ENCODE results near the gene DHRS2.
"Not testable (repeated sequence)": the region's sequence is repeated elsewhere in the genome, so short reads cannot be mapped to it uniquely, and the experiment has no call there.

The DHRS2 gene

DNA sequence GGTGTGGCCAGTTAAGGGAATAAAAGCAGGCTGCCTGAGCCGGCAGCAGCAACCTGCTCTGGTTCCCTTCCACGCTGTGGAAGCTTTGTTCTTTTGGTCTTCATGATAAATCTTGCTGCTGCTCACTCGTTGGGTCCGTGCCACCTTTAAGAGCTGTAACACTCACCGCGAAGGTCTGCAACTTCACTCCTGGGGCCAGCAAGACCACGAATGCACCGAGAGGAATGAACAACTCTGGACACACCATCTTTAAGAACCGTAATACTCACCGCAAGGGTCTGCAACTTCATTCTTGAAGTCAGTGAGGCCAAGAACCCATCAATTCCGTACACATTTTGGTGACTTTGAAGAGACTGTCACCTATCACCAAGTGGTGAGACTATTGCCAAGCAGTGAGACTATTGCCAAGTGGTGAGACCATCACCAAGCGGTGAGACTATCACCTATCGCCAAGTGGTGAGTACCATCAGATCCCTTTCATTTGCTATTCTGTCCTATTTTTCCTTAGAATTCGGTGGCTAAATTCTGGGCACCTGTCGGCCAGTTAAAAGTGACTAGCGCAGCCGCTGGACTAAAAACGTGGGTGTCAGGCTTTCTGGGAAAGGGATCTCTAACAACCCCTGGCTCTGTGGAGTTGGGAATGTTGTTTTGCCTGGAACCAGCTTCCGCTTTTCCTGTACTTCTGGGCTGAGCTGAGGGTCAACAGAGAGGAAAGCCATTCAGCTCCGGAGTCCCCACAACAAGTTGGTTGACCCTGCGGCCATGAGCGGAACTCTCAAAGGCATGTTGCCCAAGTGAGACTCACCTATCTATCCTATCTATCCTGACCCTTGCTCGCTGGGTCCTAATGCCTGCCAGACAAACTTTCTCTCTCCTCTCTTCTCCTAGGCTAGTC is at the start of gene DHRS2:
Gene DHRS2 (plus strand): TSS at position 48 of the 895 bp plus-strand sequence. CDS start 2,501 bp downstream, outside the sequence.
- no peak for DNase-seq (ENCODE audit: low read depth)

DNA sequence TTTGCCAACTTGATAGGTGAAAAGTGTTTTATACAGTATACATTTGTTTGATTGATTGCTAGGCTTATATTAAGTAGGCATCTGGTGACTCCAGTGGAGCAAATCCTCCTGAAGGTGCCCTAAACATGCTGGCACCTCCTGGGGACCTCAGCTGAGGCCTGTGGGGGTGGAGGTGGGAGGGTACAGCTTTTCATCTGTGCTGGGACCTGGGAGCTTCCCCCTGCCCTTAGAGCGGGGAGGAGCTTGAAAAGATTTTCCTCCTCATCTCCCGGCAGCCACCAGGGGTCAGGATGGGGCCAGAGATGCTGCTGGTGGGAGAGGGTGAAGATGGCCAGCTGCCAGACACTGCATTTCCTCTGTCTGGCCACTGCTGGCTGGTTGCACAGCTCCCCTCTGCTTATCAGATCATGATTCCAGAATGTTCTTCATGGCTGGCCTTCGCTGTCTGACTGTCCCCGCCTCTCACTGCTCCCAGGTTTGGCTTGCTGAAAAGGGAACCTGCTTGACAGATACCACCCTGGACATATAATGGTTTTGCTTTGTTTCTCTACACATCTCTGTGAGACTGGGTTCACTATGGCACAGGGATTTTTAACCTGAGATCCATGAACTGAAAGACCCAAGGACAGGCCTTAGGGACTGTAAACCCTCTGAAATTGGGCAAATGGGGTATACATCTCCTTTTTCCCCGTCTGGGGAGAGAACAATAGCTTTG is 47.1 kb upstream of the DHRS2 start:
- DNase-seq (ENCODE audit: low read depth): peak; percentile 44

DNA sequence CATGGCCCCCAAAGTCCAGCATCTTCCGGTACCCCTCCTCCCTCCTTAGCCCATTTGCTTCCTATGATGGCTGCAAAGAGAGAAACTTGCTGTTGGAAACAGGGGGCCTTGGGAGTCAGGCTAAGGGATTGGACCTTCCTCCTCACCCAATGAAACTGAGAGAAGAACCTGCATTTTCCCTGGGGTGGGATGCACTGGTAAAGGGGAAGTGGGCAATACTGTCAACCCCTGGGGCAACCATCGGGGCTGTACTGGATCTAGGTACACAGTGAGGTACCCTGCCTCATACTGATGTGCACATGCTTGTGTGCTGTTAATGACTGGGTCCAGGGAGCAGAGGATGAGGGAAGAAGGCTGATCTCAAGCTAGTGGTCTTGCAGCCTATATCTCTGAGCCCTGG is 46.6 kb upstream of the DHRS2 start:
- no peak for DNase-seq (ENCODE audit: low read depth)

DNA sequence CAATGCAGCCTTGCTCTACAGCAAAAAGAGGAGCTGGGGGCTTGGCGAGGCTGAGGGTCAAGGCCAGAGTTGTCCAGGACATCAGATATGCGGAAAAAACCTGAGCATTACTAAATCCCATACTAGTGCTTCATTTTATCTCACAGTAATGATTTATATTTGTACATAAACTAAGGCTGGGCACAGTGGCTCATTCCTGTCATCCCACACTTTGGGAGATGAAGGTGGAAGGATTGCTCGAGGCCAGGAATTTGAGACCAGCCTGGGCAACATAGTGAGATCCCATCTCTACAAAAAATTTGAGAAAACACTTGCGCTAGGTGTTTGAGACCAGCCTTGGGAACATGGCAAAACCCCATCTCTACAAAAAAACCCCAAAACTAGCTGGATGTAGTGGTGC is 46.0 kb upstream of the DHRS2 start:
- DNase-seq (ENCODE audit: low read depth): no peak

DNA sequence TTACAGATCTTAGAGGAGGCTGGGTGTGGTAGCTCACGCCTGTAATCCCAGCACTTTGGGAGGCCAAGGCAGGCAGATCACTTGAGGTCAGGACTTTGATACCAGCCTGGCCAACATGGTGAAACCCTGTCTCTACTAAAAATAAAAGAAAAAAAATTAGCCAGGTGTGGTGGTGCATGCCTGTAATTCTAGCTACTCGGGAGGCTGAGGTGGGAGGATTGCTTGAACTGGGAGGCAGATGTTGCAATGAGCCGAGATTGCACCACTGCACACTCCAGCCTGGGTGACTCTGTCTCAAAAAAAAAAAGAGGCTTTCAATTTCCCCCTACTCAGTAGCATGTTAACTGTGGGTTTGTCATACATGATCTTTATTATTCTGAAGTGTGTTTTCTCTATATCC is 42.0 kb upstream of the DHRS2 start:
- DNase-seq (ENCODE audit: low read depth): not testable (repeated sequence)

DNA sequence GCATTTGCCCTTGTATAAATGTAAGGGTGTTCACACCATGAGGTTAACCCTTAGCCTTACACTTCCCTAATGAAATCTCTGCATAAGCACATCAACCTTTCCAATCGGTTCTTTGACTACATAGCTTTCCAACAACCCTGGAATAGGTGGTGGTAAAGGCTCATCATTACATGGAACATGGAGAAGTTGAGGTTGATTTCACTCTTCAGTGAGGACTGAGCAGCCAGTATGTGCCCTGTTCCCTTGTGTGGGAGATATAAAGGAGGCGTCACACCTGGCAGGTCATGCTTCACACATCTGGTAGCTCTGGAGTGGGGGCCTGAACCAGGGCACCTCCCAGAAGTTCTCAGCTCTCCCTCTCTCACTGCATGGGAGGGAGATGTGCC is 35.8 kb upstream of the DHRS2 start:
- no peak for DNase-seq (ENCODE audit: low read depth)

- DNase-seq (ENCODE audit: low read depth): no peak
Measured at GRCh38 chr14:23600806-23601205, 35.4 kb upstream of the DHRS2 start.

DNA sequence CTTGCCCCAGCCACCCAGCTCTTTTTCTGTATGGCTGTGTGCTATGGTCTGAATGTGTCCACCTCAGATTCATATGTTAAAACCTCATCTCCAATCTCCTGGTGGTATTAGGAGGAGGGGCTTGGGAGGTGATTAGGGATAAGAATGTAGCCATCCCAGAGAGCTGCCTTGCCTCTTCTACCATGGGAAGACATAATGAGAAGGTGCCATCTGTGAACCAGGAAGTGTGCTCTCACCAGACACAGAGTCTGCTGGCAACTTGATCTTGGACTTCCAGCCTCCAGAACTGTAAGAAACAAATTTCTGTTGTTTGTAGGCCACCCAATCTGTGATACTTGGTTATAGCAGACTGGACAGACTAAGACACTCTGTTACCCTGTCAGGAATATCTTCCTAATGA is 34.7 kb upstream of the DHRS2 start:
- no peak for DNase-seq (ENCODE audit: low read depth)

GRCh38 chr14:23601845-23602180 is 34.4 kb upstream of the DHRS2 start:
- DNase-seq (ENCODE audit: low read depth): no peak

DNA sequence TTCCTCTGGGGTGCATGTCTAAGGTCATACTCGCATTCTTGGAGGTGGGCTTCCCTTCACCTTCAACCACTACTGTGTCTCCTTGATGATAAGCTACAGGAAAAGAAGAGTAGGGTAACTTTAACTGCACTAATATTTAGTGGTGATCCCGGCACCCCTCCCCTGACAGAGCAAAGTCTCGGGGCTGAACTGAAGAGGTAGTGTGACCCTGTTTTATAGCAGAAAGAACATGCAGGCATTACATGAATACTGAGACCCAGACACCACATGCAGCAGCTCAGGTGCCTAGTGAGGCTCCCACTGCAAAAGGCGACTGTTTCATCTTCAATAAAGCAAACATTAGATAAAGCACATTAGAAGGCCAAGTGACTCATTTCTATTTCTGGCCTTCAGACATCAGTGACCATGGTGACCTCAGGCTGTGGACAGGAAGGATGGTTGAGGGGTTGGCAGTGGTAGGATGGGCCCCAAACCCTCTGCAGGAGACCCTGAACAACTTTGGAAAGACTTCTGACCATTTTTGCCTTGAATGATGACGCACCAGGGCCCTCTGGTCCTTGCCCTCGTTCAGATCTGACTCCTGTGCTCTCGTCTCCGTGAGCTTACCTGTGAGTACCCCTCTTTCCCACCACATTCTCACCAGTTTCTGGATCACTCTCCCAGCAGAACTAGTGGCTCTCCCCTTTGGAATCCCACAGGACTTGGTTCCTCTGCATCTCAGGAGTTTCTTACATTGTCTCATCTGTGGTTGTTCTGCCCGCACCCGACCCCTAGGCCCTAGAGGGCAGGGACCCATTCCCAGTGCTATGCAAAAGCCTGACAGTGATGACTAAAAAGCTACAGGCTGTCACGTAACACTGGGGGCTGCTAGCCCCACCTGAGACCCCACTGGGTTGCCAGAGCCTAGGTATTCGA is 33.7 kb upstream of the DHRS2 start:
- DNase-seq (ENCODE audit: low read depth): no peak

GRCh38 chr14:23603103-23603502 is 33.1 kb upstream of the DHRS2 start:
- DNase-seq (ENCODE audit: low read depth): no peak

DNA sequence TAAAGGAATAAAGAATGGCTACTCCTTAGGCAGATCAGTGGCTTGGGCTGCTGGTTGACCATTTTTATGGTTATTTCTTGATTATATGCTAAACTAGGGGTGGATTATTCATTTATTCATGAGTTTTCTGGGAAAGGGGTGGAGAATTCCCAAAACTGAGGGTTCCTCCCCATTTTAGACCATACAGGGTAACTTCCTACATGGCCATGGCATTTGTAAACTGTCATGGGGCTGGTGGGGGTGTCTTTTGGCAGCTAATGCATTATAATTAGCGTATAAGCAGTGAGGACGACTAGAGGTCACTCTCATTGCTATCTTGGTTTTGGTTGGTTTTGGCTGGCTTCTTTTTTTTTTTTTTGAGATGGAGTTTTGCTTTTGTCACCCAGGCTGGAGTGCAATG is 32.0 kb upstream of the DHRS2 start:
- DNase-seq (ENCODE audit: low read depth): no peak

DNA sequence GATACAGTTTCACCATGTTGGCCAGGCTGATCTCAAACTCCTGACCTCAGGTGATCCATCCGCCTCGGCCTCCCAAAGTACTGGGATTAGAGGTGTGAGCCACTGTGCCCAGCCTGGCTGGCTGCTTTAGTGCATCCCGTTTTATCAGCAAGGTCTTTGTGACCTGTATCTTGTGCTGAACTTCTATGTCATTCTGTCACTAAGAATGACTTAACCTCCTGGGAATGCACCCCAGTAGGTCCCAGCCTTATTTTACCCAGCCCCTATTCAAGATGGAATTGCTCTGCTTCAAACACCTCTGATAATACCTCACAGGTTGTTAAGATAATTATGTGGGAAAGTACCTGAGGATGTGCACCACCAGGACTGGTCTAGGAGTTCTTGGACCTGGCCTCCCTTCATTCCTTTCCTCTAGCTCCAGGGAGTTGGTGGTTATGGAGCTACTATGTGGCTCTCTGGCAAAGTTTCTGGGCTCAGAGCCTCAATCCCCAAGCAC is 31.4 kb upstream of the DHRS2 start:
- no peak for DNase-seq (ENCODE audit: low read depth)

DNA sequence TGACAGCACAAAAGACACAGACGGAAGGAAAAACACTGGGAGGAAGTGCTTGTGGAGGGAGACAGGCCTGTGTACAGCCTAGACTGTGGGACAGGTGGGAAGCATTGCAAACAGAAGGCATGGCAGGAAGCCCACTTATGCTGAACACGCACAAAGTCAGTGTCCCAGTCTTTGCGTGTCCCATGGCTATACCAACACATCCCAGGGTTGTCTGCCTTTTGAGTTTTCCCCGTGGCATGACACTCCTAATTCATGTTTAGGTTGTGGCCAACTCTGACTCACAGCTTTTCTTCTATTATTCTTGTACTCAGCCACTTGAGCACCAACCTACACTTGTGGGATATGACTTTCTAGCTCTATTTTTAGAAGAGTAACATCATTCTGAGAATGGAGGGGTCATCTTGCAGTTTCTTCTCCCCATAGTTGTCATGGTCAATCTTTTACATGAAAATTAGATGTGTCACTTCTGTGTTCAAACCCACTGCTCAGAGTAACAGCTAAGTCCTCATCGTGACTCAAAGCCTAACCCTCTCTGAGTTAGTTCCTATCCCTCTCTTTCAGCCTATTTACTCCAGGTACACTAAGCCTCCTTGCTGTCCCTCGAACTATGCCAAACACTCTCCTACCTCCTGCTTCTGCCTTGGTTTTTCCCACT is 30.1 kb upstream of the DHRS2 start:
- DNase-seq (ENCODE audit: low read depth): no peak

DNA sequence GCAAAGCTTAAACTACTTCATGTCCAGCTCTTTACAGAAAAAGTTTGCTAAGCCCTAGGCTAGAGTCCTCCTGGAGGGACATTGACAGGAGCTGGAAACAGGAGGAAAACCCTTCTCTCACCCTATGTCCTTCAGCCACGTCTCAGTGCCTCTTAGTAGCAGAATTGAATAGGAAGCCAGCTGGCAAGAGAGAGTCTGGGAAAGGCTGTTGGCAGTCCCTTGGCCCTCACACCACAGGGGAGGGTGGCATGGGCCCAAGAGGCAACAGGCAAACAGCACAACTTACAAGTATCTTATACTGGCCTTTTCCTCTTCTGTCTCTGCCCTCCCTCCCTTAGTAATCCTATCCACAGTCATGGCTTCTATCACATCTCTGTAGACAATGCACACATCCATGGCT is 27.7 kb upstream of the DHRS2 start:
- no peak for DNase-seq (ENCODE audit: low read depth)

GRCh38 chr14:23609001-23609400 is 27.2 kb upstream of the DHRS2 start:
- DNase-seq (ENCODE audit: low read depth): no peak

DNA sequence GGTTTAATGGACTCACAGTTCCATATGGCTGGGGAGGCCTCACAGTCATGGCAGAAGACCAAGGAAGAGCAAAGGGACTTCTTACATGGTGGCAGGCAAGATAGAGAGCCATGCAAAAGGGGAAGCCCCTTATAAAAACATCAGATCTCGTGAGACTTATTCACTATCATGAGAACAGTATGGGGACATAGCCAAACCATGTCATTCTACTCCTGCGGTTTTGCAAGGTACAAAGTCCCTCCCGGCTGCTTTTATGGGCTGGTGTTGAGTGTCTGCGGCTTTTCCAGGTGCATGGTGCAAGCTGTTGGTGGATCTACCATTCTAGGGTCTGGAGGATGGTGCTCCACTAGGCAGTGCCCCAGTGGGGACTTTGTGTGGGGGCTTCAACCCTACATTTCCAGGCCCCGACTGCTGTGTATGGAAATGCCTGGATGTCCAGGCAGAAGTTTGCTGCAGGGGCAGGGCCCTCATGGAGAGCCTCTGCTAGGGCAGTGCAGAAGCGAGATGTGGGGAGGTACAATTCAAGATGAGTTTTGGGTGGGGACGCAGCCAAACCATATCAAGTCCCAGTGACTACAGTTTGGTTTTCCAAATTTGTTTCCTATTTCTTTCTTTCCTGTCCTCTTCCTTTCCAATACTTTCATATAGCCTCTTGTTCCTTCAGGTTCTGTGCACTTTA is 26.6 kb upstream of the DHRS2 start:
- DNase-seq (ENCODE audit: low read depth): not testable (repeated sequence)

DNA sequence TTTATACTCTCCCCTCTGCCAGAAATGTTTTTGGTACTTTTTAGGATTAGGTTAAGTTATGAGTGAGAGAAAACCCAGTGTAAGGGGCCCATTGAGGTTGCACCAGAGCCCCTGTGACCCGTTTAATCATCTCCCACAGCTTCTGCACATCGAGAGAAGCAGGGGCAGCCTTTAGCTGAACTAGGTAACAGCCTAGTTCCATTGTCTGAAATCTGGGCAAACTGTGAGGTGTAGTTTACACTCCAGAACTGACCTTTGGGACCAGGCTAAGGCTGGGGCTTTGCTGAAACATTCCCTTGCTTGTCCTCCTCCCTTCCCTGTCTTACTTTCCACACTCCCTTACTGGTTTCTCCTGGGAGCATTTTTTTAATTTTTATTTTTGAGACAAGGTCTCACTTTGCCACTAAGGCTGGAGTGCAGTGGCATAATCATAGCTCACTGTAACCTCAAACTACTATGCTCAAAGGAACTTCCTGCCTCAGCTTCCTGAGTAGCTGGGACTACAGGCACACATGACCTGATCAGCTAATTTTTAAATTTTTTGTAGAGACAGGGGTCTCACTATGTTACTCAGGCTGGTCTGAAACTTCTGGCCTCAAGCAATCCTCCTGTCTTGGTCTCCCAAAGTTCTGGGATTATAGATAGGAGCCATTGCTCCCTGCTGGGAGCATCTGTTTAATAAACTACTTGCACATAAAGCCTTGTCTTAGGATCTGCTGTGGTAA is 25.9 kb upstream of the DHRS2 start:
- DNase-seq (ENCODE audit: low read depth): no peak

- DNase-seq (ENCODE audit: low read depth): no peak
Measured at GRCh38 chr14:23610815-23611289, 25.3 kb upstream of the DHRS2 start.

- no peak for DNase-seq (ENCODE audit: low read depth)
Measured at GRCh38 chr14:23612354-23612732, 23.8 kb upstream of the DHRS2 start.

Data from stimulated activated CD4-positive, alpha-beta T cell treated with anti-CD3 and anti-CD28 coated beads, Interleukin-2, amount 100 ng/mL, for 4 hours (primary cell).